ENCODE measurements around the gene RABGGTA. TPM values are rescaled to one million over a fixed set of nuclear protein-coding genes. Genes with fewer than 3 reads are reported as not detected.
"Not testable (repeated sequence)": the region's sequence is repeated elsewhere in the genome, so short reads cannot be mapped to it uniquely, and the experiment has no call there.

The RABGGTA gene
- total RNA-seq, 1 donor from 2014 or later: 54.9 TPM

- TF ChIP-seq, protein P1, sequence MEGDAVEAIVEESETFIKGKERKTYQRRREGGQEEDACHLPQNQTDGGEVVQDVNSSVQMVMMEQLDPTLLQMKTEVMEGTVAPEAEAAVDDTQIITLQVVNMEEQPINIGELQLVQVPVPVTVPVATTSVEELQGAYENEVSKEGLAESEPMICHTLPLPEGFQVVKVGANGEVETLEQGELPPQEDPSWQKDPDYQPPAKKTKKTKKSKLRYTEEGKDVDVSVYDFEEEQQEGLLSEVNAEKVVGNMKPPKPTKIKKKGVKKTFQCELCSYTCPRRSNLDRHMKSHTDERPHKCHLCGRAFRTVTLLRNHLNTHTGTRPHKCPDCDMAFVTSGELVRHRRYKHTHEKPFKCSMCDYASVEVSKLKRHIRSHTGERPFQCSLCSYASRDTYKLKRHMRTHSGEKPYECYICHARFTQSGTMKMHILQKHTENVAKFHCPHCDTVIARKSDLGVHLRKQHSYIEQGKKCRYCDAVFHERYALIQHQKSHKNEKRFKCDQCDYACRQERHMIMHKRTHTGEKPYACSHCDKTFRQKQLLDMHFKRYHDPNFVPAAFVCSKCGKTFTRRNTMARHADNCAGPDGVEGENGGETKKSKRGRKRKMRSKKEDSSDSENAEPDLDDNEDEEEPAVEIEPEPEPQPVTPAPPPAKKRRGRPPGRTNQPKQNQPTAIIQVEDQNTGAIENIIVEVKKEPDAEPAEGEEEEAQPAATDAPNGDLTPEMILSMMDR (IDR thresholded peaks at IDR 0.05): no peak
- Histone ChIP-seq H3K27me3 (no peaks in the 10 kb centered on the region), H3K4me1 (peaks cover 10 to 20% of the 10 kb centered on the region in 2 donors), H3K27ac (peak within 1 kb of the TSS; percentile 86 to 89), H3K4me3 (peak within 1 kb of the TSS; percentile 85 to 90), H3K9me3 (no peaks in the 10 kb centered on the region), H3K36me3 (peaks cover 11 to 40% of the 10 kb centered on the region in 2 donors)
- intact Hi-C loops (cut with DNase I): loop anchor here (1.0 to 5.0 kb wide), 5 partner anchors 10 to 85 kb away; partner anchors contain the start of genes MDP1, PSME2, RABGGTA and RNF31
- DNase-seq (ENCODE audit: low spot score in 2 of 2): peak; percentile 87 to 97
Observed at GRCh38 chr14:24232121-24232644, 39.2 kb downstream of the RABGGTA start, which contains the start of gene NEDD8. Gene NEDD8, minus strand, starts transcription at chr14:24232367. Its CDS starts 100 bp downstream, at chr14:24232267.

DNA sequence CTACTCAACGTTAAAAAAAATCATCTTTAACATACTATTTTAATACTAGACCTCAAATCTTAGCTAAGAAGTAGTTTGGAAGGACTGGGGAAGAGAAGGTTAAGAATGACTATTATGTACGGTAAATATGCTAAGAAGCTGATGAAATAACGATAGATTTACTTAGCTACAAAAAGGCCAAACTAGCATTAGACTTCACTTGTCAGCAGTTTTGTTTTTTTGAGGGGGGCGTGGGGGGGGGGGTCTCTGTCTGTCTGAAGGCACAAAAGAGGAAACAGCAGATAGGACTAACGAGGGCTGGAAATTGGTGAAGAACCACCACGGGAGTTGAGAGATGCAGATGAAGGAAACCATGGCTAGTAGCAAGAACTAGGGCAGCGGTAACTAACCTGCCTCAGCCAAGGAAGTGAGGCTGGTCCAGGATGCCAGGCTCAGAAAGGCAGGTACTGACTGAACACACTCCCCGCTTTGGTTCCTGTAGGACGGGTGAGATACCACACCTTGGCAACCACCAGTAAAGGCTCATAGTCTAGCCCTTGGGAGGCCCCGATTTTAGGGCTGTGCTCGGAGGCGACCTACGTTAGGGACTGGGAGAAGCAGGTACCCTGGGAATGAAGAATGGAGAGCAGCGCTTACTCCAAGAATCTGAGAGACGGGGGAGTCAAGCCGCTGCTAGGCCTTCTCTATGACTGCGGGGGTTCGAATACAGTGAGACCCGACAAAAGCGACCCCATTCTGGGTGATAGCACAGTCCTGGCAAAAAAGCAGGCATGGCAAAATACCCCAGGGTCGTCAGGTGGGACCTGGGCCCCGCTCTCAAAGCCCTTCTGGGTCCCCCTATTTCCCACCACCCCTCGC lies 39.9 kb downstream of the RABGGTA start:
- Histone ChIP-seq H3K9me3 (no peaks in the 10 kb centered on the region), H3K36me3 (peaks cover 5 to 34% of the 10 kb centered on the region in 2 donors), H3K27me3 (no peaks in the 10 kb centered on the region), H3K4me3 (peak overlapping the region; percentile 85 to 90), H3K4me1 (peaks cover 10 to 20% of the 10 kb centered on the region in 2 donors), H3K27ac (peak overlapping the region; percentile 86 to 89)
- DNase-seq (ENCODE audit: low spot score in 2 of 2): no peak
- intact Hi-C loops (cut with DNase I): loop anchor here (1.0 to 5.0 kb wide), 5 partner anchors 11 to 84 kb away; partner anchors contain the start of genes MDP1, PSME2, RABGGTA and RNF31
- TF ChIP-seq, protein P1 (IDR thresholded peaks at IDR 0.05): no peak

DNA sequence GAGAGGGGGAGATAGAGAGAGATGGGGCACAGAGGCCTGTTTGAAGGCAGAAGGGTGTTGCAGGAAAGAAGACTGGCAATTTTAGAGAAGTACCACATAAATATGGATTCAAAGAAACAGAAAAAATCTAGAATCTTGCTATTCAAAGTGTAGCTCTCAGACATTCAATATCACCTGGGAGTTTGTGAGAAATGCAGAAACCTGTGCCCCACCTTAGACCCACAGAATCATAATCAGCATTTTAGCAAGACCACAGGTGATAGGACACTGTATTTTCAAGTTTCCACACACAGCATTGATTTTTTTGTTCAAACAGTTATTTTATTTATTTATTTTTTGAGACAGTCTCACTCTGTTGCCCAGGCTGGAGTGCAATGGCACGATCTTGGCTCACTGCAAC lies 42.5 kb downstream of the RABGGTA start:
- H3K4me3 ChIP-seq: no peak overlapping the region
- intact Hi-C loops (cut with DNase I): no loop called here
- H3K27me3 ChIP-seq: no peaks in the 10 kb centered on the region
- no peaks in the 10 kb centered on the region for H3K9me3 ChIP-seq
- H3K4me1 ChIP-seq: peaks cover 10 to 16% of the 10 kb centered on the region in 2 donors
- TF ChIP-seq, protein P1 (IDR thresholded peaks at IDR 0.05): no peak
- H3K27ac ChIP-seq: no peak overlapping the region
- peaks cover 2 to 15% of the 10 kb centered on the region in 2 donors for H3K36me3 ChIP-seq
- peak in 1 of 2 donors; percentile 21 for DNase-seq (ENCODE audit: low spot score in 2 of 2)

- no peak for DNase-seq (ENCODE audit: low spot score in 2 of 2)
- Histone ChIP-seq H3K36me3 (peaks cover 2 to 15% of the 10 kb centered on the region in 2 donors), H3K27me3 (no peaks in the 10 kb centered on the region), H3K4me1 (peaks cover 2 to 8% of the 10 kb centered on the region in 2 donors), H3K4me3 (no peak overlapping the region), H3K9me3 (no peaks in the 10 kb centered on the region), H3K27ac (no peak overlapping the region)
- intact Hi-C loops (cut with DNase I): no loop called here
- TF ChIP-seq, protein P1 (IDR thresholded peaks at IDR 0.05): no peak
Observed at GRCh38 chr14:24226473-24226872, 44.9 kb downstream of the RABGGTA start.

DNA sequence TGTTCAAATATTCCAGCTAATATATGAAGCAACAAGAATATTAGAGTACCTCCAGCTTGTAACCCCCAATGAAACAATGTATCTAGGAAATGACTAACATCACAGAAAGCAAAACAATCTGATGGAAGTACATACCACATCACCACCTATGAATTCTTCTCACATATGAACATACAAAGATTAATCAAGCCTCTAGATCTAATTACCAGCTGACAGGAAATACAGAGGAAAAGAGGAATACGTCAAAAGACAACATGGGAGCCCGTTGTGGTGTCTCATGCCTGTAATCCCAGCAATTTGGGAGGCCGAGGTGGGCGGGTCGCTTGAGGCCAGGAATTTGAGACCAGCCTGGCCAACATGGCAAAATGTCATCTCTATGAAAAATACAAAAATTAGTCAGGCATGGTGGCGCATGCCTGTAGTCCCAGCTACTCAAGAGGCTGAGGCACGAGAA lies 46.8 kb downstream of the RABGGTA start:
- Histone ChIP-seq H3K27ac (no peak overlapping the region), H3K4me3 (no peak overlapping the region), H3K9me3 (no peaks in the 10 kb centered on the region), H3K36me3 (peaks cover 2 to 15% of the 10 kb centered on the region in 2 donors), H3K27me3 (no peaks in the 10 kb centered on the region), H3K4me1 (no peaks in the 10 kb centered on the region)
- TF ChIP-seq, protein P1 (IDR thresholded peaks at IDR 0.05): no peak
- intact Hi-C loops (cut with DNase I): no loop called here
- DNase-seq (ENCODE audit: low spot score in 2 of 2): peak in 1 of 2 donors; percentile 41

GRCh38 chr14:24222987-24223386 lies 48.4 kb downstream of the RABGGTA start:
- H3K4me3 ChIP-seq; H3K4me1 ChIP-seq; H3K36me3 ChIP-seq; intact Hi-C loops (cut with DNase I); H3K9me3 ChIP-seq; H3K27me3 ChIP-seq; H3K27ac ChIP-seq: not testable (repeated sequence)
- DNase-seq (ENCODE audit: low spot score in 2 of 2): peak in 1 of 2 donors; percentile 24
